AG04450 (cell line): ENCODE results near the gene DEGS2. TPM values are rescaled to one million over a fixed set of nuclear protein-coding genes. Genes with fewer than 3 reads are reported as not detected.

Experiments used
- CTCF ChIA-PET: fragments of 300-600, 350-600 bp; formaldehyde crosslinking; extraction: SDS; loops from one replicate; lab custom pipeline; 2022; ENCODE audit warnings: antibody characterized with exemption, inconsistent platforms; lab: Charles Lee
- POLR2A ChIA-PET: fragments of 350-600 bp; formaldehyde crosslinking; extraction: SDS; loops from one replicate; lab custom pipeline; 2021; ENCODE audit warnings: antibody characterized with exemption, inconsistent platforms; lab: Yijun Ruan, JAX
- DNase-seq: peaks from one replicate; pipeline ENCODE4 v3.0.0-alpha.2; 2011; ENCODE audit warnings: low read depth, low spot score
- H3K27ac ChIP-seq: one replicate; pipeline ENCODE4 v1.5.1; 2012; ENCODE audit warnings: low read depth, low read length, control low read depth
- H3K27me3 ChIP-seq: one replicate; pipeline ENCODE4 v1.6.0; 2012; ENCODE audit warnings: low read length; ENCODE audit not compliant: control insufficient read depth, insufficient read depth
- H3K4me3 ChIP-seq: 2 replicates; pipeline ENCODE4 v1.5.1; 2011; ENCODE audit warnings: mild to moderate bottlenecking, low read depth, low read length, control low read depth
- H3K9me3 ChIP-seq: 2 replicates; pipeline ENCODE4 v1.5.1; 2012; ENCODE audit warnings: low read length; ENCODE audit not compliant: control insufficient read depth, insufficient read depth
- polyA plus RNA-seq: library from polyadenylated mRNA; depleted of rRNA; stranded (reverse); fragments of >200 nt; gene quantifications from 2 replicates; pipeline ENCODE4 v1.2.3, GENCODE V29; 2011
- TF ChIP-seq, protein P1 (sequence below): IDR thresholded peaks from 2 replicates; pipeline ENCODE4 v1.5.1; 2011; ENCODE audit warnings: low read depth, low read length, control low read depth, inconsistent platforms

Gene DEGS2
- polyA plus RNA-seq, 1 experiment = not detected

DNA sequence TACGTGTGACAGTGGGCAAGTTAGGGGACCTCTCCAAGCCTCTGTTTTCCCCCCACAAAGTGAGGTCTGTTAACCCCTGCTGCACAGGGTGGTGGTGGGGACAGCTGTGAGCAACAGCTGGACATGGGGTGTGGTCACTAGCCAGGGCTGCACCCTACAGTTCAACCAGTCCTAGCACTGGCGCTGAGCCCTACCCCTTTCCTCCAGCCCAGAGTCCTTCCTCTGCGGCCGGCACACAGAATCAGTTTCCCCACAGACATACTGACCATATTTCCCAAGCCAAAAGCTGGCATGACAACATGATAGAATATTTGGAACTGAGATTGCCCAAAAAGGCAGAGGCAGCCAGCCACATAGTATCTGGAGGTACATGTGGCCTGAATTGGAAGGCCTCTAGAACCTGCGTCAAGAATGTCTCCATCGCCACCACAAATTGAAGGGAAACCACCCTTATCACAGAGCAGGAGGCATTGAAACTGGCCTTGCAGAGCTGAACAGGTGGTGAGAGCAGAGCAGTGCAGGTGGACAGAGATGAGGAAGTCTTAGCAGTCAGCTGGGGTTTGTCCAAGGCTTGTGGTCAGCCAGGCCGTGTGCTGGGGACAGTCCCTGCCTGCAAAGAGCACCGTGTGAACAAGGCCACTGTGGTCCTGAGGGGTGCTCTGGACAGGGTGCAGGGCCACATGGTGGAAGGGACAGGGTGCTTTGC lies 21.2 kb downstream of the DEGS2 start:
- Histone ChIP-seq H3K27ac (no peak overlapping the region), H3K27me3 (no peaks in the 10 kb centered on the region), H3K4me3 (no peak overlapping the region), H3K9me3 (no peaks in the 10 kb centered on the region)
- DNase-seq = no peak
- CTCF ChIA-PET = no interaction called here
- POLR2A ChIA-PET = no interaction called here
- TF ChIP-seq, protein P1, sequence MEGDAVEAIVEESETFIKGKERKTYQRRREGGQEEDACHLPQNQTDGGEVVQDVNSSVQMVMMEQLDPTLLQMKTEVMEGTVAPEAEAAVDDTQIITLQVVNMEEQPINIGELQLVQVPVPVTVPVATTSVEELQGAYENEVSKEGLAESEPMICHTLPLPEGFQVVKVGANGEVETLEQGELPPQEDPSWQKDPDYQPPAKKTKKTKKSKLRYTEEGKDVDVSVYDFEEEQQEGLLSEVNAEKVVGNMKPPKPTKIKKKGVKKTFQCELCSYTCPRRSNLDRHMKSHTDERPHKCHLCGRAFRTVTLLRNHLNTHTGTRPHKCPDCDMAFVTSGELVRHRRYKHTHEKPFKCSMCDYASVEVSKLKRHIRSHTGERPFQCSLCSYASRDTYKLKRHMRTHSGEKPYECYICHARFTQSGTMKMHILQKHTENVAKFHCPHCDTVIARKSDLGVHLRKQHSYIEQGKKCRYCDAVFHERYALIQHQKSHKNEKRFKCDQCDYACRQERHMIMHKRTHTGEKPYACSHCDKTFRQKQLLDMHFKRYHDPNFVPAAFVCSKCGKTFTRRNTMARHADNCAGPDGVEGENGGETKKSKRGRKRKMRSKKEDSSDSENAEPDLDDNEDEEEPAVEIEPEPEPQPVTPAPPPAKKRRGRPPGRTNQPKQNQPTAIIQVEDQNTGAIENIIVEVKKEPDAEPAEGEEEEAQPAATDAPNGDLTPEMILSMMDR = no peak

DNA sequence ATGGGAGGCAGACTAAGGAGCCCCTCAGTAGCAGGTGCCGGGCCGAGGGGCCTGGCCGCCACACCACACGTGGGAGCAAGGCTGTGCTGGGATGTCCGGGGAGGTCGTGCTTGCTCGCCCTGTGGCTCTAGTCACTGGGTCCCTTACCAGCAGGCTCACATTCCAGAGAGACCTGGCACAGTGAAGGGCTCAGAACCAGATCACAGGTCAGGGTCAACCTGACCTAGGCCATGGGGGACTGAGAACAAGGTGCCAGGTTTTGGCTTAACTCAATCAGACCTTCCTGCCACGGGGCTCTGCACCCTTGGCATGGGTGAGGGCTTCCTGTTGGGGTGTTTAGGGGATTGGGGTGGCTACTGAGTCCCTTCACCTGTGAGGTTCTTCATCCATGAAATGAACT lies 22.3 kb downstream of the DEGS2 start:
- H3K9me3 ChIP-seq = no peaks in the 10 kb centered on the region
- H3K27me3 ChIP-seq = no peaks in the 10 kb centered on the region
- CTCF ChIA-PET = no interaction called here
- no peak for DNase-seq
- POLR2A ChIA-PET = no interaction called here
- H3K27ac ChIP-seq = no peak overlapping the region
- no peak overlapping the region for H3K4me3 ChIP-seq
- TF ChIP-seq, protein P1 = no peak

DNA sequence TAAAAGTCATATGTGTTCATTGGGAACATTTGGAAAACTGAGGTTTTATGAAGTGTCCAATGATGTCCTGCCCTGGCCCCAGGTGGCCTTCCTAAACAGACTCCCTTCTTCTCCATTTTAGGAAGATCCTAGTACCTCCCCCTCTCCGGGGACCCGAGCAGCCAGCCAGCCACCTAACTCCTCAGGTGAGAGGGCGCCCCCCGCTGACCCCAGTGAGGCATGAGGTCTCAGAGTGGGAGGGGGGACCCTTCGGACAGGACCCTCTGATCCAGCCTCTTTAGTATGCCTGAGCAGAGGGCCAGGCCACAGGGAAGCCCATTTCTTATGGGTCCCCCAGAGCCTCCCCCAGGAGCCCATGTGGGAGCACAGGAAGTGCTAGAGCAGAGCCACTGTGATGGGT lies 23.7 kb downstream of the DEGS2 start:
- DNase-seq = no peak
- Histone ChIP-seq H3K27me3 (no peaks in the 10 kb centered on the region), H3K4me3 (no peak overlapping the region), H3K27ac (no peak overlapping the region), H3K9me3 (no peaks in the 10 kb centered on the region)
- TF ChIP-seq, protein P1 = no peak
- CTCF ChIA-PET = no interaction called here
- POLR2A ChIA-PET = no interaction called here

DNA sequence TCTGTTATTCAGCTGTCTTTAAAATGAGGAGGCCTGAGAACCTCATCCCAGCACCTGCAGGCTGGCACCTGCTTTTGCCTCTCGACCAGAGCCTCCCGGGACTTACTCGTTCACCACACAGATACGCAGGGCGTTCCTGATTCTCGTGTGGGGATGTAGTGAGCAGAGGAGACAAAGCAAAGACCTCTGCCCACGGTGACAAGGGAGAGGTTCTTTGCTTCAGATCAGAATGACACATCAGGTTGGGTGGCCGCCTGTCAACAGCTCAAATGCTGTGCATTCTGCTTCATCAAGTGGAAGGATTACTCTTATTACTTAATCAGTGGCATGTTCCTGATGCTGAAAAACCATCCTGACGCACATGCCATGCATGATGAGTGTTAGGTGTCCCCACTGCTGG lies 24.4 kb downstream of the DEGS2 start:
- CTCF ChIA-PET = no interaction called here
- H3K9me3 ChIP-seq = no peaks in the 10 kb centered on the region
- no peak overlapping the region for H3K4me3 ChIP-seq
- H3K27me3 ChIP-seq = no peaks in the 10 kb centered on the region
- POLR2A ChIA-PET = no interaction called here
- TF ChIP-seq, protein P1 = no peak
- no peak overlapping the region for H3K27ac ChIP-seq
- no peak for DNase-seq

DNA sequence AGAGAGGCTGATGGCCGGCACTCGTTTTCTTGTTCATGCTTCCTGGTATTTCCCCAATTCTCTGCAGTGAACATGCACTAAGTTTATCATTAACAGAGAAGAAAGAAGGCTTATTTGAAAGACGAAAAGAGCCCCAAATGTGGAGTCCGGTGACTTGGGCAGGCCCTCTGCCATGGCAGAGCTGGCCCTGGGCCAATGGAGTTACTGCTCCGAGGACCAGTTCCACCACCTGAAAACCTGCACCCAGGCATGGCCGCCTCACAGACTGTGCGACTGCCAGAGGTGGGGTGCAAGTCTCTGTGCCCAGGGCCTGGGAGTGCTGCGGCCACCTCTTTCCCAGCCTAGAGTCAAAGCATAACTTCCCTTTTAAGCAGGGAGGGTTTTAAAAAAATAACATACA lies 24.9 kb downstream of the DEGS2 start:
- DNase-seq = no peak
- TF ChIP-seq, protein P1 = no peak
- no peak overlapping the region for H3K27ac ChIP-seq
- CTCF ChIA-PET = no interaction called here
- H3K9me3 ChIP-seq = no peaks in the 10 kb centered on the region
- H3K27me3 ChIP-seq = no peaks in the 10 kb centered on the region
- POLR2A ChIA-PET = no interaction called here
- no peak overlapping the region for H3K4me3 ChIP-seq
